Left lung (tissue), 10 donors: Measurements from ENCODE around the gene RASA3. TPM values are rescaled to one million over a fixed set of nuclear protein-coding genes. Genes with fewer than 3 reads are reported as not detected.

Source experiments
- ATAC-seq: fragments of 200-7000 bp; cut with Tn5 transposase; one replicate; pipeline ENCODE4 v1.9.1; 2020; ENCODE audit warnings: moderate library complexity
- DNase-seq, 4 donors: peaks; one replicate each; pipeline ENCODE4 v3.0.0-alpha.2; 2013 to 2020
- H3K27ac ChIP-seq, 2 donors: fragments of 200-600 bp; sonication (generic) in 1 of 2; one replicate each; pipeline versions ENCODE4 v1.5.0 to v1.8.0; 2020 to 2021
- H3K27me3 ChIP-seq, 2 donors: fragments of 200-600 bp; sonication (generic) in 1 of 2; one replicate each; pipeline versions ENCODE4 v1.5.0 to v1.8.0; 2020 to 2021
- H3K36me3 ChIP-seq, 2 donors: fragments of 200-600 bp; sonication (generic) in 1 of 2; one replicate each; pipeline versions ENCODE4 v1.5.0 to v1.8.0; 2020 to 2021
- H3K4me1 ChIP-seq, 2 donors: fragments of 200-600 bp; one replicate each; pipeline ENCODE4 v1.8.0; 2021
- H3K4me3 ChIP-seq, 2 donors: fragments of 200-600 bp; sonication (generic) in 1 of 2; one replicate each; pipeline versions ENCODE4 v1.5.0 to v1.8.0; 2020 to 2021; ENCODE audit warnings: mild to moderate bottlenecking in 1 of 2
- H3K9me3 ChIP-seq, 2 donors: fragments of 200-600 bp; sonication (generic) in 1 of 2; one replicate each; pipeline versions ENCODE4 v1.5.0 to v1.8.0; 2020 to 2021
- CTCF ChIP-seq, 2 donors: fragments of 200-600 bp; sonication (generic) in 1 of 2; IDR thresholded peaks; one replicate each; pipeline versions ENCODE4 v1.5.0 to v1.8.0; 2021; ENCODE audit warnings: antibody characterized with exemption in 2 of 2
- intact Hi-C, 2 donors: fragments of 100-400 bp; cut with DNase I; formaldehyde crosslinking; loops; one replicate each; pipeline versions ENCODE4 v1.11.2 to v1.14.2; 2022
- polyA plus RNA-seq, 6 donors: library from polyadenylated mRNA; unstranded; fragments of 120-200 nt; gene quantifications; one replicate each; pipeline ENCODE4 v1.2.1, GENCODE V29; 2013; ENCODE audit not compliant: insufficient read length in 6 of 6
- total RNA-seq, 2 donors: library from RNA; stranded (reverse); fragmentation: NEBNext Ultra II Directional; extraction: Animal tissue kit (Norgen Biotek cat#: 25700); gene quantifications; one replicate each; pipeline ENCODE4 v1.2.1, GENCODE V29; 2021
- donor health status: DM: no; HTN: yes; CAD: no.
- donor health status: DM: no; HTN: no; CAD: no.

The RASA3 gene
- total and polyA plus RNA-seq, 8 donors: 11.4 to 22.2 (median 12.7) TPM

- ATAC-seq (no peak), DNase-seq (peak in 1 of 4 donors; percentile 57)
- TF ChIP-seq CTCF (IDR thresholded peaks at IDR 0.05): no peak
- Histone ChIP-seq H3K27me3 (no peaks in the 10 kb centered on the region), H3K4me3 (no peak overlapping the region), H3K36me3 (no peaks in the 10 kb centered on the region), H3K4me1 (peaks cover 0 to 5% of the 10 kb centered on the region in 2 donors), H3K9me3 (peaks cover 0 to 3% of the 10 kb centered on the region in 2 donors), H3K27ac (no peak overlapping the region)
- intact Hi-C loops: loop anchor here in 1 of 2 donors (5.0 kb wide), 1 partner anchor 273 kb away; no protein-coding TSS in a partner anchor
Measured at GRCh38 chr13:113954046-113954835, 178.2 kb downstream of the RASA3 start.

- H3K27ac ChIP-seq: no peak overlapping the region
- ATAC-seq (no peak), DNase-seq (peak in 1 of 4 donors; percentile 61)
- no peaks in the 10 kb centered on the region for H3K27me3 ChIP-seq
- H3K4me3 ChIP-seq: no peak overlapping the region
- no peak for TF ChIP-seq CTCF (IDR thresholded peaks at IDR 0.05)
- peaks cover 0 to 5% of the 10 kb centered on the region in 2 donors for H3K4me1 ChIP-seq
- no peaks in the 10 kb centered on the region for H3K36me3 ChIP-seq
- intact Hi-C loops: loop anchor here in 1 of 2 donors (5.0 kb wide), 1 partner anchor 274 kb away; no protein-coding TSS in a partner anchor
- no peaks in the 10 kb centered on the region for H3K9me3 ChIP-seq
Measured at GRCh38 chr13:113953561-113953960, 178.9 kb downstream of the RASA3 start.

GRCh38 chr13:113952983-113953520 lies 179.4 kb downstream of the RASA3 start:
- TF ChIP-seq CTCF (IDR thresholded peaks at IDR 0.05): no peak
- ATAC-seq (no peak), DNase-seq (peak in 1 of 4 donors; percentile 73)
- Histone ChIP-seq H3K27me3 (no peaks in the 10 kb centered on the region), H3K9me3 (no peaks in the 10 kb centered on the region), H3K36me3 (no peaks in the 10 kb centered on the region), H3K27ac (no peak overlapping the region), H3K4me3 (no peak overlapping the region), H3K4me1 (peaks cover 0 to 8% of the 10 kb centered on the region in 2 donors)
- intact Hi-C loops: loop anchor here in 1 of 2 donors (5.0 kb wide), 1 partner anchor 274 kb away; no protein-coding TSS in a partner anchor

GRCh38 chr13:113952151-113952982 lies 180.1 kb downstream of the RASA3 start:
- H3K4me3 ChIP-seq: no peak overlapping the region
- TF ChIP-seq CTCF (IDR thresholded peaks at IDR 0.05): no peak
- no peak overlapping the region for H3K27ac ChIP-seq
- H3K4me1 ChIP-seq: peaks cover 0 to 8% of the 10 kb centered on the region in 2 donors
- no peaks in the 10 kb centered on the region for H3K36me3 ChIP-seq
- DNase-seq (peak in 1 of 4 donors; percentile 65), ATAC-seq (no peak)
- no peaks in the 10 kb centered on the region for H3K27me3 ChIP-seq
- H3K9me3 ChIP-seq: no peaks in the 10 kb centered on the region
- intact Hi-C loops: loop anchor here in 1 of 2 donors (5.0 kb wide), 1 partner anchor 275 kb away; no protein-coding TSS in a partner anchor
